GM18868 (cell line): ENCODE measurements around the gene SCT.
A peak's percentile ranks its signal among the peaks of the same experiment; 100 is the strongest.

Experiments
- ATAC-seq: cut with Tn5 transposase; IDR thresholded peaks from one replicate; pipeline ENCODE4 v1.9.1; 2021; ENCODE audit warnings: mild to moderate bottlenecking, moderate library complexity; ENCODE audit not compliant: unreplicated experiment

Gene SCT

DNA sequence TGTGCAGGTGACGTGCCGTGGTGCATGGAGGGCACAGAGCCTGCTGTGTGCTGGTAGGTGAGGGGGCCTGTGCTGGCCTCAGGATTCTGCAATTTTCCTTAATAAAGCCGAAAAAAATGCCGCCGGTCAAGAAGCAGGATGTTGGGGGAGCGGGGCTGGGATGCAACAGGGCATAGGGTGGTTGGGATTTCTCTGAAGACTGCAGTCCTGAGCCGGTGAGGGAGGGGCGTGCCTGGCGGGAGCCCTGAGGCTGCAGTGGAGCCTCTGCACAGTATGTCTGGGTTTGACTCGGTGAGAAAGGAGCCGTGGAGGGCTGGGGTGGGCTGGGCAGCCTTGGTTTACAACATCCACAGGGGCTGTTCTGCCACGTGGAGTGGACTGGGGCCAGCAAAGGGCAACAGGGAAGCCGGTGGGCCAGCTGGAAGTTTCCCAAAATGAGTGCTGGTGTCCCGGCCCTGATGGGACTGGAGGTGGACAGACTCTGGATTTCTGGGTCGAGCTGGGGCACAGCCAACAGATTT lies 3.6 kb downstream of the SCT start:
- ATAC-seq, result no peak

GRCh38 chr11:621838-622237 lies 5.1 kb downstream of the SCT start:
- ATAC-seq, result no peak

- no peak for ATAC-seq
Measured at GRCh38 chr11:620935-621814, 5.8 kb downstream of the SCT start.

DNA sequence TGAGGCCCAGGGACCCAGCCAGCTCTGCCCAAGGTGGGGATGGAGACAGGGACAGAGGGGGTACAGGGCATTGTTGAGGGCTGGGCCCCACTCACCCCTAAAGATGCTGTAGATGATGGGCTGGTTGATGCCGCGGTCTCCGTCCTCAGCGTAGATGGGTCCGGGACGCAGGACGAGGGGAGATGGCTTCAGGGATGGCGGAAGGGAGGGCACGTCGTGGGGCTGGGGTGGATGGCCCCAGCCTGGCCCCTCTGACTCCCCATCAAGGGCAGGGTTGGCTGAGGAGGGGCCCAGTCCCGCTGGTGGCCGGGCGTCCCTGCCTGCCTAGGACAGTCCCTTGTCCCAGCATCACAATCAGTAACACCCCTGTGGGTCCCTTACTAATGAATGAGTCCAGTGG lies 6.8 kb downstream of the SCT start:
- ATAC-seq, result no peak

DNA sequence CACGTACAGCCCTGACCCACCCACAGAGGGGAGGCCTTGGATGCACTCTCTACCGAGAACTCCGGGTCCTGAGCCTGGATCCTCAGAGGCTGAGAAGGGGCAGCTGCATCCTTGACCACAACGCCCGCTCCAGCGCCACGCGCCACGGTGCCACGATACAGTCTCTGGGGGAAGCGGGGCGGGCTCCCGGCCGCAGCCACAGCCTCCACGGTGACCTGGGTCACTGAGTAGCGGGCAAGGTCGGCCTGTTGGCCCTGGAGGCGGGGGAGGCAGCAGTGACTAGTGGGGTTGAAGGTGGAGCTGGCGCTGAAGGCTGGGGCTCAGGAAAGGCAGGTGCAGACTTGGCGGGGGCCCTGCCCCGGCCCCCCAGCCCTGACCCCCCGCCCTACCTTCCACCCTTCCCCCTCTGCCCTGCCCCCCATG lies 7.3 kb downstream of the SCT start:
- no peak for ATAC-seq

- ATAC-seq, result no peak
Measured at GRCh38 chr11:618856-619627, 7.9 kb downstream of the SCT start.

- no peak for ATAC-seq
Measured at GRCh38 chr11:617912-618682, 8.9 kb downstream of the SCT start.

DNA sequence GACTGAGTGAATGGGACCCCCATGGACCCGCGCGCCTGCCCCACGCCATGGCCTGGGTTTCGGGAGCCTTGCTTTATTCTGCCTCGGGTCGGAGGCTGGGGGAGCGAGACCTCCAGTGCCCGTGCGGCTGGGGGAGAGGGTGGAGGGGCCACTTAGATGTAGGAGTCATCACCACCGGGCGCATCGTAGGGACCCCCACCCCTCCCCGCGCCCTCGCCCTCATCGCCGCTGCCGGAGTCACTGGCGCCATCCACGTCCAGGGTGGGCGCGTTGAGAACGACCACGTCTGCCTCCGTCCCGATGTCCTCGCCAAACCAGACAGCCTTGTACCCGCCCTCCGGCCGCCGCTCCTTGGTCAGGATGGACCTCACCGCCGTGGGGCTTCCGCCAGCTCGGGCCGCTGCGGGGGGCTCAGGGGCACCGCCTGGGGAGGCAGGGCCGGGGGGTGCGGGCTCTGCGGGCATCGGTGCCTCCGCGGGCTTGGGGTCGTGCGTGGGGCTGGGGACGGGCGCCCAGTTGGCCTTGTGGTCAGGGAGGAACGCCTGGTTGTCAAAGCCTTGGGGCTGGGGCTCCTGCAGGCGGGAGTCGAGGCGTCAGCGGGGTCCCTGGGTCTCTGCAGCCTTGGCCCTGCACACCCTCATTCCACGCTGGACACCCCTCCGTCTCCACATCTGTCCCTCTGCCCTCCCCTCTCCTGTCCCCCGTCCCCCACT lies 9.6 kb downstream of the SCT start:
- no peak for ATAC-seq

GRCh38 chr11:616320-617198 lies 10.4 kb downstream of the SCT start:
- no peak for ATAC-seq

- peak; percentile 87 for ATAC-seq
Measured at GRCh38 chr11:615504-616319, 11.3 kb downstream of the SCT start, which contains the start of gene IRF7. TSS of gene IRF7 (minus strand) at chr11:615950. CDS start at chr11:615364, 586 bp downstream.

DNA sequence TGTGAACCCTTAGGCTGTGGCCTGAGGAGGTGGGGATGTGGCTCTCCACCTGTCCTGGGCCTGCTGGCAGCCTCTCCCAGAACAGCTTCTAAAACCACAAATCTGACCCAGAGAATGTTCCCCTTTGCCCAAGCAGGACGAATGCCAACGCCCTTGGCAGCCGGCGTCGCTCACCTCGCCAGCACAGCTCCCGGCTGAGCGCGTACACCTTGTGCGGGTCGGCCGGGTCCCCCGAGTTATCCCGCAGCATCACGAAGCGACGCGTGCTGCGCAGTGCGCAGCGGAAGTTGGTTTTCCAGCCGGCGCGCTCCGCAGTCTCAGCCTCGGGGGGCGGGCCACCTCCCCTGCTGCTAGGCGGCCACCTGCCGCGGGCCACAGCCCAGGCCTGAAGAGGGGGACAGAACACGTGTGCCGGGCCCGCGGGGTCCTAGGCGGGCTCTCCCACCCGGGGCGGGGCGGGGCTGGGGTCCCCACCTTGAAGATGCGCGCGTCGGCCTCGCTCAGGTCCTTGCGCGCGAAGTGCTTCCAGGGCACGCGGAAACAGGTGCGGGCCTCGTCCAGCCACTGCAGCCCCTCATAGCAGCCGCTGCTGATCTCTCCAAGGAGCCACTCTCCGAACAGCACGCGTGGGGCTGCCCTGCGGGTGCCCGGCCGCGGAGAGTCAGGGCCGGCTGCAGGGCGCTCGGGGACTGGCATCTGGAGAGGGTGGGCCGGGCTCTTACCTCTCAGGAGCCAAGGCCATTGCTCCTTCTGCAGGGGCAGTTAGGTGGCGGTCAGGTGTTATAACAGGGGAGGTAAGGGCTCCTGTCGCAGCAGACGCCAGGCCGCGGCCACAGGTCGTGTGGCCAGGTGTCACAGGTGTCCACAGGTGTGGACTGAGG lies 12.1 kb downstream of the SCT start:
- no peak for ATAC-seq

DNA sequence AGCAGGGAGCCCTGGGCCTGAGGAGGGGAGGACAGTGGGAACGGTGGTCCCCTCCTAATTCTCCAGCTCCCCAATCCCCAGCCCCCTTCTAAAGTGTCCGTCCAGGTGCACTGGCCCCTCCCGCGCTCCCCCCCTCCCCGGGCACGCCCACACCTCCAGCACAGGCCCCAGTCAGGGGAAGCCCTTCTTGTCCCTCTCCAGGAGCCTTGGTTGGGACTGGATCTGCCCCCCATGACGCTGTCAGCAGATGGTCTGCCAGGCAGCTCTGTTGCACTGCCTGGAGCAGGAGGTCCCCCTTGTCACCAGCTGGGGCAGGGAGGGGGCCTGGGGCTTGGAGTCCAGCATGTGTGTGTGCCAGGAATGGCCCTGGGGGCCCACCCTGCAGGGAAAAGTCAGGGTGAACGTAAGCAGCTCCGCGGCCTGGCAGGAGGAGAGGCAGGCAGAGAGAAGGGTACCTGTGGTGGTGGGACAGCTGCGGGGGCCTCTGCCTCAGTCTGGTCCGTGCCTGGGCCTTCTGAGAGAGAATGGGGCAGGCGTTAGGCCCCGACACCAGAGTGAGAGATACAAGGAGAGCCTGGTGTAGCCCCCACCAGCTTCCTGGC lies 12.9 kb downstream of the SCT start:
- ATAC-seq, result no peak

DNA sequence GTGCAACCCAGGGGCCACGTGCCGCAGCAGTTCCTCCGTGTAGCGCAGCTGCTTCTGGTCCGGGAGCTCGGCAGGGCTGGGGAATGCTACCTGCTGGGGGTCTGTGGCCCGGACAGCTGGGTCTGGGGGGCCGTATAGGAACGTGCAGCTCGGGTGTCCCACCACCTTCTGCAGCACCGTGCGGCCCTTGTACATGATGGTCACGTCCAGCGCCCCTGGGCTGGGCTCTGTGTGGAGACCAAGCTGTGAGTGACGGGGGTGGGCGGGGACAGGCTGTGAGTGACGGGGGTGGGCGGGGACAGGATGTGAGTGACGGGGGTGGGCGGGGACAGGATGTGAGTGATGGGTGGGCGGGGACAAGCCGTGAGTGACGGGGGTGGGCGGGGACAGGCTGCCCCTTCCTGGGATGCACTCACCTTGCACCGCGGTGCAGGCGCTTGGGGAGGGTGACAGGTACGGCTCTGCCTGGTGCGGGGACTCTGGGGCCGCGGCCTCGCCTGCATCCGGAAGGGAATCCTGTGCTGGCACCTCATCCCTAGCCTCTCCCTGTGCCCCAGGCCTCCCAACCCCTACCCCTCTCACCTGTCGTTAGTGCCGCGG lies 13.5 kb downstream of the SCT start:
- ATAC-seq, result no peak

DNA sequence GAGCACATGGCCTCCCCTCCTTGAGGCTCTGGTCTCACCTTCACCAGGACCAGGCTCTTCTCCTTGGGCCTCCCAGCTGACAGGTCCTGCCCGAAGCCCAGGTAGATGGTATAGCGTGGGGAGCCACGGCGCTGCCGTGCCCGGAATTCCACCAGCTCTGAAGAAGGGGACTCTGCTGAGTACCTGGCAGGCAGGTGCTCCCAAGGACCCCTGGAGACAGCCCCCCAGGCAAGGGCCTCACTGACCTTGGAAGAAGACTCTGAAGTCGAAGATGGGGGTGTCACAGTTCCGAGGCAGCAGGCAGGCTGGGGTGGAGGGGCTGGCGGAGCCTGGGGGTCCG lies 14.1 kb downstream of the SCT start:
- no peak for ATAC-seq

GRCh38 chr11:612201-612960 lies 14.6 kb downstream of the SCT start:
- ATAC-seq, result no peak
